ENCODE measurements around the gene C6orf141. TPM values are rescaled to one million over a fixed set of nuclear protein-coding genes. Genes with fewer than 3 reads are reported as not detected.

The C6orf141 gene
- total RNA-seq, 1 donor: 5.7 TPM

DNA sequence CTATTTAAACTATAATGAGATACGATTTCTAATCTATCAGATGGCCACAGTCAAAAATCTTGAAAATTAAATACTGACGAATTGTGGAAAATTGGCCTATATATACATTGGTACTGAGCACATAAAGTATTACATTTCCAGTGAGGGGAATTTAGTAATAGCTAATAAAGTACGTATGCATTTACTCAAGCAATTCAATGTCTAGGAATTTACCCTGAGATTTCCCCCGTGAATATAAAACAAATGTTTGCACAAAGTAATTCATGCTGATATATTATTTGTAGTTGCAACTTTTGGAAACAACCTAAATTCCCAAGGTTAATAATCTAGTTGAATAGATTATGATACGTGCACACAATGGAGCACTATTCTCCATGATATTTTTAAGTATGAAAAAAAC, 14.7 kb upstream of the C6orf141 start:
- no peak overlapping the region for H3K4me3 ChIP-seq (ENCODE audit: low read depth, low read length)
- no peak for DNase-seq (ENCODE audit: low read depth)
- TF ChIP-seq, protein P1, sequence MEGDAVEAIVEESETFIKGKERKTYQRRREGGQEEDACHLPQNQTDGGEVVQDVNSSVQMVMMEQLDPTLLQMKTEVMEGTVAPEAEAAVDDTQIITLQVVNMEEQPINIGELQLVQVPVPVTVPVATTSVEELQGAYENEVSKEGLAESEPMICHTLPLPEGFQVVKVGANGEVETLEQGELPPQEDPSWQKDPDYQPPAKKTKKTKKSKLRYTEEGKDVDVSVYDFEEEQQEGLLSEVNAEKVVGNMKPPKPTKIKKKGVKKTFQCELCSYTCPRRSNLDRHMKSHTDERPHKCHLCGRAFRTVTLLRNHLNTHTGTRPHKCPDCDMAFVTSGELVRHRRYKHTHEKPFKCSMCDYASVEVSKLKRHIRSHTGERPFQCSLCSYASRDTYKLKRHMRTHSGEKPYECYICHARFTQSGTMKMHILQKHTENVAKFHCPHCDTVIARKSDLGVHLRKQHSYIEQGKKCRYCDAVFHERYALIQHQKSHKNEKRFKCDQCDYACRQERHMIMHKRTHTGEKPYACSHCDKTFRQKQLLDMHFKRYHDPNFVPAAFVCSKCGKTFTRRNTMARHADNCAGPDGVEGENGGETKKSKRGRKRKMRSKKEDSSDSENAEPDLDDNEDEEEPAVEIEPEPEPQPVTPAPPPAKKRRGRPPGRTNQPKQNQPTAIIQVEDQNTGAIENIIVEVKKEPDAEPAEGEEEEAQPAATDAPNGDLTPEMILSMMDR (IDR thresholded peaks at IDR 0.05; ENCODE audit: insufficient read depth, low read length): no peak

DNA sequence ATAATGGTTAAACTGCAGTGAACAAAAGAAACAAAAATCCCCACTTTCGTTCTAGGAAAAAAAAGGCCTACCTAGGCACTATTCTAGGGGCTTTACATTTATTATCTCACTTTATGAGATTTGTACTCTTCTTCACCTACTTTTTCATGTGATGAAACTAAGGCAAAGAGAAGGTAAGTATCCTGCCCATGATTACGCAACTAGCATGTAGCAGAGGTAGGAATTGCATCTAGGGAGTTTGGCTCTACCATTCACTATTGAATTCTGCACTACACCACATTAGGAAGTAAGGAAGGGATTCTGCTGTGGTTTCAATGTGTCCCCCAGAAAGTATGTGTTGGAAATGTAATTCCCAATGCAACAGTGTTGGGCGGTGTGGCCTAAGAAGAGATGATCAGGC, 11.4 kb upstream of the C6orf141 start:
- H3K4me3 ChIP-seq (ENCODE audit: low read depth, low read length): no peak overlapping the region
- TF ChIP-seq, protein P1 (IDR thresholded peaks at IDR 0.05; ENCODE audit: insufficient read depth, low read length): no peak
- DNase-seq (ENCODE audit: low read depth): no peak

DNA sequence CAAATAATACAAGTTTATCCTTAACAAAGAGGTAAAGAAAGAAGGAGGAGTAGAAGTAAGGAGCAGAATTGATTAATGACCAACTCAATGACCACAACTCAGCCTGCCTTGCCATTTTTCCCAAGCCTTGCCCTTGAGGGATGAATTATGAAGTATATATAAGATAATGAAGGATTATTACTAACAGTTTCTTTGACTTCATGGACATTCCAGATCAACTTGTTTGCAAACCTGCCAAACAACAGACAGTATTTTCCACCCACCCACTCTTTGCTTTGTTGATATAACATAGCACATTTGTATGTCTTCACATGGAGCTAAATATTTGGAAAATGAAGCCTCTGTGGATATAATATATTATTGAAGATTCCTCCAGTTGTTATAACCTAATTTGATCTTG, 9.9 kb upstream of the C6orf141 start:
- peak; percentile 28 for DNase-seq (ENCODE audit: low read depth)
- H3K4me3 ChIP-seq (ENCODE audit: low read depth, low read length): no peak overlapping the region
- TF ChIP-seq, protein P1 (IDR thresholded peaks at IDR 0.05; ENCODE audit: insufficient read depth, low read length): no peak

DNA sequence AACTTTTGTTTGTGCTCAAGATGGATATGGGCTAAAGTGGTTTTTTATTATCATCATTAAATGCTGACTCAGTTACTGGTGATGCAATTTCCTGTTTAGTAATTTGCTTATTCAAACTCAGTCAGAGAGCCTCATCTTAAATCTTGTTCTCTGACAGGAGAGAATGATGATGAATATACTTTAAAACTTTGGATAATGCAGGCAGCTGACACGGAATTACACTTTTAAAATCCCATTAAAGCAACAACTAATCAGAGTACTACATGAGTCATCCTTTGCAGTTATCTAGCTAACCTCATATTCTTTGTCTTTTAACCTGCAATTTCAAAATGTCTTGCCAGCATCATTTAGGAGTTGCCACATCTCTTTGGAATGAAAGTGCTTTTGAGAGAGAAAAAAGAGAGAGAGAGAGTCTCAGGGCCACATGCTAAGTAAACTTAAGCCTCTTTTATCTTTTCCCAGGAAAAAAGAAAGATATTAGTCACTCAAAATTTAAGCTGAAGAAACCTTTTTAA, 9.2 kb upstream of the C6orf141 start:
- DNase-seq (ENCODE audit: low read depth): peak; percentile 94
- H3K4me3 ChIP-seq (ENCODE audit: low read depth, low read length): no peak overlapping the region
- TF ChIP-seq, protein P1 (IDR thresholded peaks at IDR 0.05; ENCODE audit: insufficient read depth, low read length): no peak

DNA sequence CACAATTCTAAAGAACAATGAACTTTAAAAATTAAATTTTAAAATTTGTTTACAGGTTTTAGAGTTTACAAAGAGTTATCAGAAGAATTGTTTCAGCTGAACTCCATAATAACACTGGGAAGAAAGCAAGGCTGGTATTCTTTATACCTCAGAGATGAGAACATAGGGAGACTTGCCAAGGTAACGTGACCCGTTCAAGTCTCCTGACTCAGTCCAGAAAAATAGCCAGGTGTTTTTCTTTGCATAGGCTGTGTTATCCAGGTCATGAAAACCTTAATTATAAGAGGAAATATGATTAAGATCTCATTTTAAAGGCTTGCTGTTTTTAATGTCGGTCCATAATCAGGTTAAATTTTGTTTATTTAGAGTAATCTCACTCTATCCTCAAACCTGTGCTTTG, 8.5 kb upstream of the C6orf141 start:
- peak; percentile 15 for DNase-seq (ENCODE audit: low read depth)
- no peak overlapping the region for H3K4me3 ChIP-seq (ENCODE audit: low read depth, low read length)
- TF ChIP-seq, protein P1 (IDR thresholded peaks at IDR 0.05; ENCODE audit: insufficient read depth, low read length): no peak

DNA sequence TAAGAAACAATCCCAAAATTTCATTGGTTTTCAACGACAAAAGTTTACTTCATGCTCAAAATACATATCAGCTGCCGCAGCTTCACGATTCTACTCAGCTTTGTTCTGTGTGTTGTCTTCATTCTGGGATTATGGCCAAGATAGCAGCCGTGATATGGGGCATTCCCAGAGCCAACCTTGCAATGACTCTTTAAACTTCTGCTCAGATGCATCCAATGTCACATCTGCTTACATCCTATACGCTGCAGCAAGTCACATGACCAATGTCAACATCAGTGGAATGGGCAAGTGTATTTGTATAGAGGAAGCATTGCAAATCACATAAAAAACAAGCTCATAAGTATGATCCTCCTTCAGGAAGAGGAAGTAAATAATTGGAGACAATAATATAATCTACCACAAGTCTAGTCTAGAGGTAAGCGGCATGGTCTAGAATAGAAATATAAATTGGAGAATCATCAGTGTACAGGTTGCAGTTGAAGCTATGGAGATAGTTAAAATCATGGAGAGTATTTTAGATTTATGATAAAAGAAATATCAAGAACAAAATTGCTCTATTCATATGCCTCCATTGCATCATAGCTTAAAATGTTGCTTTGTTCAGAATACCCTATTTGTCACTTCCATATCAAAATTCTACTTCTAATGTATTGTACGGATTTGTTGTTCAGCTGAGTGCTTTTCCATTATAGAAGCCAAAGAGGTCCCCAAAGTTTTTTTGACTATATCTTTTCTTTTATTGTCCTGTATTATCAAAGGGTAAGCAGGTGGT, 7.2 kb upstream of the C6orf141 start:
- no peak for DNase-seq (ENCODE audit: low read depth)
- no peak overlapping the region for H3K4me3 ChIP-seq (ENCODE audit: low read depth, low read length)
- TF ChIP-seq, protein P1 (IDR thresholded peaks at IDR 0.05; ENCODE audit: insufficient read depth, low read length): no peak

Data from fibroblast of the aortic adventitia (primary cell).